H1 (cell line): ENCODE data around the gene PCED1B. TPM values are rescaled to one million over a fixed set of nuclear protein-coding genes. Genes with fewer than 3 reads are reported as not detected.

ENCODE experiments used
- CTCF ChIA-PET: fragments of 300-600 bp; sonication (Branson Sonifier 250); formaldehyde crosslinking; loops from one replicate; lab custom pipeline; 2021; ENCODE audit not compliant: partially characterized antibody; lab: Charles Lee
- POLR2A ChIA-PET: fragments of 300-600 bp; sonication (Branson Sonifier 250); formaldehyde crosslinking; loops from one replicate; lab custom pipeline; 2021; ENCODE audit warnings: inconsistent platforms; ENCODE audit not compliant: partially characterized antibody; lab: Charles Lee
- DNase-seq, 2 experiments: peaks; one replicate each; pipeline versions ENCODE4 v3.0.0 to v3.0.0-alpha.2; 2010 to 2022; ENCODE audit warnings: low spot score in 2 of 2, low read depth in 1 of 2, mixed read lengths in 1 of 2
- FAIRE-seq: peaks from 2 replicates; lab custom pipeline; 2011; peaks lifted over from hg19 to GRCh38; lab: Jason Lieb, UNC
- H2AFZ ChIP-seq: 2 replicates; pipeline ENCODE4 v1.8.1; 2012; ENCODE audit warnings: low read length, inconsistent platforms
- H2AK5ac ChIP-seq: 2 replicates; pipeline ENCODE4 v1.6.1; 2013; ENCODE audit warnings: low read depth, low read length
- H2BK120ac ChIP-seq: replicated peaks from 2 replicates; pipeline ENCODE3; 2013; ENCODE audit warnings: low read depth, low read length, inconsistent platforms
- H2BK12ac ChIP-seq: 2 replicates; pipeline ENCODE4 v1.6.1; 2013; ENCODE audit warnings: low read depth, low read length
- H2BK15ac ChIP-seq: 2 replicates; pipeline ENCODE4 v1.6.1; 2013; ENCODE audit warnings: low read length
- H2BK20ac ChIP-seq: 2 replicates; pipeline ENCODE4 v1.6.1; 2013; ENCODE audit warnings: low read length
- H2BK5ac ChIP-seq: 2 replicates; pipeline ENCODE4 v1.6.1; 2013; ENCODE audit warnings: low read depth, low read length
- H3K14ac ChIP-seq: 2 replicates; pipeline ENCODE4 v1.6.1; 2013; ENCODE audit warnings: inconsistent platforms; ENCODE audit not compliant: insufficient read length
- H3K18ac ChIP-seq: 2 replicates; pipeline ENCODE4 v1.6.1; 2013; ENCODE audit warnings: low read length; ENCODE audit errors: extremely low read depth
- H3K23ac ChIP-seq: 2 replicates; pipeline ENCODE4 v1.6.1; 2013; ENCODE audit warnings: inconsistent platforms; ENCODE audit not compliant: insufficient read length
- H3K23me2 ChIP-seq: 2 replicates; pipeline ENCODE4 v1.6.1; 2013; ENCODE audit warnings: low read depth, low read length
- H3K27ac ChIP-seq: 2 replicates; pipeline ENCODE4 v1.6.1; 2011; ENCODE audit warnings: low read depth, low read length, inconsistent platforms
- H3K27me3 ChIP-seq, 4 experiments: replicated peaks in 1 of 4; 1 replicate in 1 of 4; 2 replicates in 3 of 4; pipeline versions ENCODE4 v1.6.1 to v1.8.1; 2011 to 2013; ENCODE audit warnings: low read length in 3 of 4, mild to moderate bottlenecking in 3 of 4, inconsistent platforms in 2 of 4, mixed read lengths in 2 of 4, moderate library complexity in 1 of 4; ENCODE audit not compliant: control insufficient read depth in 3 of 4, insufficient read depth in 3 of 4; ENCODE audit errors: extremely low read depth in 1 of 4
- H3K36me3 ChIP-seq, 4 experiments: 2 replicates each; pipeline versions ENCODE4 v1.6.1 to v1.8.1; 2011 to 2013; ENCODE audit warnings: mild to moderate bottlenecking in 4 of 4, low read length in 3 of 4, moderate library complexity in 2 of 4, control low read depth in 1 of 4, inconsistent platforms in 1 of 4; ENCODE audit not compliant: insufficient read depth in 4 of 4, control insufficient read depth in 2 of 4
- H3K4ac ChIP-seq: replicated peaks from 2 replicates; pipeline ENCODE3; 2013; ENCODE audit warnings: low read length, low read depth, mixed read lengths, inconsistent platforms; ENCODE audit not compliant: insufficient read length
- H3K4me1 ChIP-seq, 4 experiments: replicated peaks in 1 of 4; 1 replicate in 1 of 4; 2 replicates in 3 of 4; pipeline versions ENCODE4 v1.6.1 to v1.8.1; 2011 to 2013; ENCODE audit warnings: low read length in 3 of 4, inconsistent platforms in 2 of 4, mixed read lengths in 1 of 4; ENCODE audit not compliant: insufficient read depth in 4 of 4, control insufficient read depth in 3 of 4
- H3K4me2 ChIP-seq, 2 experiments: 2 replicates each; pipeline versions ENCODE4 v1.6.1 to v1.8.1; 2011 to 2013; ENCODE audit warnings: low read depth in 2 of 2, low read length in 2 of 2, control low read depth in 1 of 2, inconsistent platforms in 1 of 2, mild to moderate bottlenecking in 1 of 2; ENCODE audit not compliant: insufficient read depth in 1 of 2
- H3K4me3 ChIP-seq, 4 experiments: fragments of 200-600, 300-600 bp in 1 of 4; sonication (generic), shearing (Covaris generic), sonication (Bioruptor Twin) in 1 of 4; 2 replicates each; pipeline versions ENCODE4 v1.5.1 to v1.8.1; 2011 to 2016; ENCODE audit warnings: low read length in 4 of 4, low read depth in 3 of 4, control low read depth in 2 of 4, inconsistent platforms in 2 of 4, mild to moderate bottlenecking in 2 of 4, mixed read lengths in 1 of 4, moderate library complexity in 1 of 4; ENCODE audit not compliant: insufficient read depth in 2 of 4; ENCODE audit errors: extremely low read depth in 1 of 4
- H3K56ac ChIP-seq: replicated peaks from 2 replicates; pipeline ENCODE3; 2013; ENCODE audit warnings: low read depth, mild to moderate bottlenecking, mixed read lengths, low read length, inconsistent platforms; ENCODE audit not compliant: insufficient read length
- H3K79me1 ChIP-seq: 2 replicates; pipeline ENCODE4 v1.6.1; 2013; ENCODE audit warnings: low read depth, low read length, control low read depth
- H3K79me2 ChIP-seq, 2 experiments: 2 replicates each; pipeline versions ENCODE4 v1.6.1 to v1.8.1; 2012 to 2013; ENCODE audit warnings: low read length in 2 of 2, mild to moderate bottlenecking in 2 of 2, inconsistent platforms in 1 of 2; ENCODE audit not compliant: insufficient read depth in 2 of 2, control insufficient read depth in 1 of 2
- H3K9ac ChIP-seq, 4 experiments: replicated peaks in 1 of 4; 1 replicate in 1 of 4; 2 replicates in 3 of 4; pipeline versions ENCODE4 v1.6.1 to v1.8.1; 2011 to 2013; ENCODE audit warnings: low read depth in 3 of 4, low read length in 3 of 4, control low read depth in 2 of 4, mild to moderate bottlenecking in 2 of 4, moderate library complexity in 2 of 4, inconsistent platforms in 1 of 4; ENCODE audit errors: extremely low read depth in 1 of 4
- H3K9me3 ChIP-seq, 2 experiments: 2 replicates each; pipeline versions ENCODE4 v1.6.1 to v1.8.1; 2012 to 2013; ENCODE audit warnings: mild to moderate bottlenecking in 2 of 2, moderate library complexity in 2 of 2, control low read depth in 1 of 2, inconsistent platforms in 1 of 2, low read depth in 1 of 2, low read length in 1 of 2, mixed read lengths in 1 of 2; ENCODE audit not compliant: insufficient read depth in 2 of 2
- H4K20me1 ChIP-seq, 2 experiments: replicated peaks in 1 of 2; 2 replicates each; pipeline versions ENCODE3 to v1.8.1; 2011 to 2013; ENCODE audit warnings: inconsistent platforms in 2 of 2, low read length in 2 of 2, mild to moderate bottlenecking in 1 of 2; ENCODE audit not compliant: insufficient read depth in 2 of 2, control insufficient read depth in 1 of 2
- H4K5ac ChIP-seq: 2 replicates; pipeline ENCODE4 v1.6.1; 2013; ENCODE audit warnings: low read length, low read depth, mixed read lengths, inconsistent platforms; ENCODE audit not compliant: insufficient read length
- H4K8ac ChIP-seq: 2 replicates; pipeline ENCODE4 v1.8.0; 2013; ENCODE audit warnings: mild to moderate bottlenecking, moderate library complexity, low read length, inconsistent platforms; ENCODE audit not compliant: insufficient read depth; ENCODE audit errors: extremely low read depth
- H4K91ac ChIP-seq: replicated peaks from 2 replicates; pipeline ENCODE3; 2013; ENCODE audit warnings: low read length, mixed read lengths, inconsistent platforms; ENCODE audit not compliant: insufficient read length
- MAFK ChIP-seq: IDR thresholded peaks from 2 replicates; pipeline ENCODE4 v1.6.1; 2012; ENCODE audit warnings: low read depth, mild to moderate bottlenecking, improper control_type of control experiment, low read length
- PHF8 ChIP-seq: fragments of 200-600 bp; sonication (generic); conservative IDR thresholded peaks from 2 replicates; pipeline ENCODE4 v1.7.1; 2012; ENCODE audit warnings: low read depth, mild to moderate bottlenecking, inconsistent platforms, low read length, moderate library complexity
- WGBS, 2 experiments: shearing (Covaris generic) in 1 of 2; methylation state at CpG; one replicate each; pipeline versions ENCODE4 v1.1.6 to v1.1.7; 2013 to 2015; ENCODE audit warnings: low lambda C conversion rate in 2 of 2, mixed read lengths in 2 of 2, inconsistent platforms in 1 of 2, low coverage in 1 of 2, missing lambda C conversion rate in 1 of 2; ENCODE audit not compliant: insufficient replicate concordance in 2 of 2, insufficient coverage in 1 of 2, insufficient read length in 1 of 2; ENCODE audit errors: extremely low coverage in 1 of 2, missing lambda C conversion rate in 1 of 2; 5-methylcytosine and 5-hydroxymethylcytosine counted together
- polyA plus RNA-seq, 7 experiments: library from polyadenylated mRNA; depleted of rRNA in 3 of 7; stranded (reverse) in 5 of 7; unstranded in 2 of 7; fragments of >200 nt in 5 of 7; fragments of 200-250 nt in 2 of 7; gene quantifications; 1 replicate in 5 of 7; 2 replicates in 1 of 7; 4 replicates in 1 of 7; pipeline versions ENCODE4 v1.2.1 to v1.2.3, GENCODE V29; 2011 to 2013; ENCODE audit warnings: missing spikeins in 2 of 7, mixed read lengths in 2 of 7
- total RNA-seq: library from RNA; stranded (reverse); fragmentation: NEBNext Ultra II Directional; extraction: Animal tissue kit (Norgen Biotek cat#: 25700); gene quantifications from 2 replicates; pipeline ENCODE4 v1.2.1, GENCODE V29; 2021

PCED1B gene
- total and polyA plus RNA-seq, 2 of the 8 experiments (the other 6 are each of a cell fraction or from before 2014, with no cell fraction given): 4.7 to 5.4 TPM

DNA sequence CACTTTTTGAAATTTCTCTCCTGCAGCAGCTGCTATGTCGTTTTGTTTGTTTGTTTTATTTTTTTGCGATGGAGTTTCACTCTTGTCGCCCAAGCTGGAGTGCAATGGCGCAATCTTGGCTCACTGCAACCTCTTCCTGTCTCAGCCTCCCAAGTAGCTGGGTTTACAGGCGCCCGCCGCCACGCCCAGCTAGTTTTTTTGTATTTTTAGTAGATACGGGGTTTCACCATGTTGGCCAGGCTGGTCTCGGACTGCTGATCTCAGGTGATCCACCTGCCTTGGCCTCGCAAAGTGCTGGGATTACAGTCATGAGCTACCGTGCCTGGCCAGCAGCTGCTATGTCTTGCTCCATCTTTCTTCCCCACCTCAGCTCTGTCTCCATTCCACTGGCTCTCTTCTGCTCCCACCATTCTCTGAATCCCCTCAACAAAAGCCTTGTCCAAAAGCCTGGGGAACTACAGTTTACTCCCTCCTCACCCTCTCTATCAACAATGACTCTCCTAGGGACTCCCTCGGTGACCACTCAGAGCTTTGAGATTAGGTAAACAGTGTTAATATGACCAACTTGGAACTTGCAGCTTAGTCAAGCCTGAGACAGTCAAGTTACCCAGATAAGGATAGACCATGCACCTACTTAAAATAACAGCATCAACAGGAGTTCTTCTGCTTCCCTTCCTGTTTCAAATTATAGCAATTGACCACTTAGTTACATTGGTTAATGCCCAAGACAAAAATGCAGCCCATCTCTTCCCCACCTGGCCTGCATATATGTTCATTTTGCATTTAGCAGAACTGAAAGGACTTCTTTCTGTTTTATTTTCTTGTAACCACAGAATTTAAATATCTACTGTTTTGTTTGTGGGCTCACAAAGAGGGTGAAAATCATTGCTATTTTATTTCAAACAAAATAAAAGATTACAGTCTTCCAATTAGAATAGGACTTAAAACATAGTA lies 189.4 kb downstream of the PCED1B start:
- WGBS, 2 experiments: 94% methylated on average over 13 of the region's 13 CpGs; no CpG with 5 or more reads in 1 of the 2 experiments
- no peaks in the 10 kb centered on the region for H3K79me1 ChIP-seq
- H3K4me1 ChIP-seq: no peaks in the 10 kb centered on the region
- no peaks in the 10 kb centered on the region for H3K79me2 ChIP-seq
- no peaks in the 10 kb centered on the region for H3K36me3 ChIP-seq
- H2BK5ac ChIP-seq: no peak overlapping the region
- H3K4ac ChIP-seq: no peak overlapping the region
- no peak overlapping the region for H3K4me3 ChIP-seq
- CTCF ChIA-PET: interaction anchor here (0.9 kb wide), 1 partner anchor 20 kb away, joined by 3 read pairs; no protein-coding TSS in a partner anchor
- no peaks in the 10 kb centered on the region for H3K23me2 ChIP-seq
- H3K23ac ChIP-seq: no peak overlapping the region
- no peak overlapping the region for H3K14ac ChIP-seq
- no peak overlapping the region for H2BK120ac ChIP-seq
- no peak overlapping the region for H2AK5ac ChIP-seq
- TF ChIP-seq MAFK: no peak
- no peak for TF ChIP-seq PHF8
- H2AFZ ChIP-seq: 0 out of 2 replicates have a peak overlapping the region, but pooled peaks have one; percentile 11
- no peak overlapping the region for H2BK12ac ChIP-seq
- H3K9ac ChIP-seq: no peak overlapping the region
- H3K18ac ChIP-seq: no peak overlapping the region
- no peak overlapping the region for H3K4me2 ChIP-seq
- DNase-seq (no peak), FAIRE-seq (no peak)
- no peak overlapping the region for H3K27ac ChIP-seq
- H3K27me3 ChIP-seq: no peaks in the 10 kb centered on the region
- no peaks in the 10 kb centered on the region for H4K20me1 ChIP-seq
- H3K9me3 ChIP-seq: no peaks in the 10 kb centered on the region
- H2BK20ac ChIP-seq: no peak overlapping the region
- H2BK15ac ChIP-seq: no peak overlapping the region
- H4K91ac ChIP-seq: no peak overlapping the region
- no peak overlapping the region for H3K56ac ChIP-seq
- no peak overlapping the region for H4K8ac ChIP-seq
- POLR2A ChIA-PET: no interaction called here
- no peak overlapping the region for H4K5ac ChIP-seq
